NCI-H187 (cell line): Measurements from ENCODE around the gene PSMC3.

Experiments used
- DNase-seq, 2 experiments: peaks; one replicate each; lab custom pipeline; 2025; lab: John Stamatoyannopoulos, UW

Gene PSMC3

DNA sequence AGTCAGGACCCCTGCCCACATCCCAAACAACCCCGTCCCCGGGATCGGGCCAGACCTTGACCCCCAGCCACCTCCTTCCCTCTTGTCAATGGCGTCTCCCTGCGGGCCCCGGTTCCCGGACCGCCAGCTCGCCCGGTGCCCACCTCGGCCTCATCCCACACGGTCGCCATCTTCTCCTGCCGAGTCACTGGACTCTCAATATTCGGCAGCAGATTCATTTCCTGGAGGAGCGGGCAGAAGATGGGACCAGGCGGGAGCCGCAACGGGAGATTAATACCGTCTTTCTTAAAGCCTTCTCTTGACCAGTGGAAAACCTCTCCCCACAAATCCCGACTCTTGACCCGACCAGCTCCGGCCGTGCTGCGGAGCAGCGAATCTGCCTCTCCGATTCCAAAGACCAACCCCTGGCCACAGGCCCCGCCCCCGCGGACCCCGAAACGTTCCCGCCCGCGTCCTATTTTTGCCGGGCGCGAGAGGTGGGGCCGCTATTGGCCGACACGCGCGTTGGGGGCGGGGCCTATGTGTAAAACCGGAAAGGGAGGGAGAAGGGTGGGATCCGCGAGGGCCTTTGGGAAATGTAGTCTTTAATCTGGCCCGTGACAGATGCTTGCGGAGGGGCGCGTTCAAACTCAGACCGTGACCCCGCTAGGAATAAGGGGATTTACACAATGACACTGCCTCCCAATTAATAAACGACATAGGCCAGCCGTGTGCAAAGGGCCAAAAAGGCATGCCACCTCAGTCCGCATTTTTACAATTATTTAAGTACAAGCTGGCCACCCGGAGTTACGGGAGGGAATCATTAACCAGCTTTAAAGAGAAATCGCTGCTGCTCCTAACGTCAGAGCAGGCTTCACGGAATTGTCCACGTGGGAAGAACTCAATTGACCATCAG is at the start of gene PSMC3:
Gene PSMC3, minus strand, starts transcription at position 378 of the 895 bp plus-strand sequence. Its CDS starts 160 bp downstream, at position 218.
- peak; percentile 97 to 100 for DNase-seq

DNA sequence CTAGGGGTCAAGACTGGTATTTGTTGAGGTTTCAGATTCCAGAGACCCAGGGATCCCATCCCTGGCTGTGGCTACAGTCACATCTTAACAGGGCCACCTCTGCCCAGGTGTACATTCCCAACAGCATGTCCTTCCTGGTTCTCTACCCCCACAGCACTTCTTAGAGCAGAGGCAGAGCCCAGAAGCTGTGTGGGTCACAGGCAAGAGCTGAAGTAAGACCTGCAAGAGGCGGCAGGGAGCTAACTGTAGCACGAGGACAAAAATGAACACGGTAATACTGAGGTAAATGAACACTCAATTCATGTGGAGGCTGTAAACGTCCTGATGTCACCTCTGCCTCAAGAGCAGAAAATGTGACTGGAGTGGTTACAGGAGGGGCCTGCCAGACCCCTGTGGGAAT is 44.4 kb upstream of the PSMC3 start:
- no peak for DNase-seq

DNA sequence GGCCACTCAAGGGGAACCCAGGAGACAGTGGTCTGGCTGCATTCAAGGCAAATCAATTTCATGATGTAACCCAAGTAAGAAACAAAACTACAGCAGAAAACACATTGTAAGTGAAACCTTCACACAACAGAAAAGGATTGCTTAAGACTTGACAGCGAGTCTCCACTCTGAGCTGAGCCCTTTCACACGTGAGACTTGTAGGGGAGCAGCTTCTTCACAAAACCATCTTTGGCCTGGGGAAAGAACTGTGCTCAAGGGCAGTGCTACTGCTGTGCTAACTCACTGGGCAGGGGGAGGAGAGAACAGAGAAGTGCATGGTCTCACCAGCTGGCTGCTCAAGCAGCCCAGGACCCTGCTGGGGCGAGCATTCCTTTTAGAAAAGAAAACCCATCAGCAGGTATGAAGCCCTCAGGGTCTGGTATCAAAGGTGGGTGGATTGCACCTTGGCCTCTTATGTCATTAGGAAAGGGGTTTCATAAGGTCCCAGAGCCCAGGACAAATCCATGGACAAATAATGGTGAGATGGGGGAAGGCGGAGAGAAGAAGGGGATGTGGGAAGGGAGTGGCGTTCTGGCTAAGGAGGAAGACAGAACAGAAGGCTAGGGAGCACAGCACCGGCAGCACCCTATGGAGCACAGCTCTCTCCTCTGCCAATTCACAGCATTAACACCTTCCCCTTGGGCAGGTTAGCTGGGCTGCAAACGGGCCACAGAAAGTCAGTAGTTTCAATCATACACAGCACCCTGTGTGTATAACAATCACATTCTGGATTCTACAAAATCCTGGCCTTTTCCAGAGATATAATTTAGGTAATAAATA is 43.3 kb upstream of the PSMC3 start:
- DNase-seq = no peak

DNA sequence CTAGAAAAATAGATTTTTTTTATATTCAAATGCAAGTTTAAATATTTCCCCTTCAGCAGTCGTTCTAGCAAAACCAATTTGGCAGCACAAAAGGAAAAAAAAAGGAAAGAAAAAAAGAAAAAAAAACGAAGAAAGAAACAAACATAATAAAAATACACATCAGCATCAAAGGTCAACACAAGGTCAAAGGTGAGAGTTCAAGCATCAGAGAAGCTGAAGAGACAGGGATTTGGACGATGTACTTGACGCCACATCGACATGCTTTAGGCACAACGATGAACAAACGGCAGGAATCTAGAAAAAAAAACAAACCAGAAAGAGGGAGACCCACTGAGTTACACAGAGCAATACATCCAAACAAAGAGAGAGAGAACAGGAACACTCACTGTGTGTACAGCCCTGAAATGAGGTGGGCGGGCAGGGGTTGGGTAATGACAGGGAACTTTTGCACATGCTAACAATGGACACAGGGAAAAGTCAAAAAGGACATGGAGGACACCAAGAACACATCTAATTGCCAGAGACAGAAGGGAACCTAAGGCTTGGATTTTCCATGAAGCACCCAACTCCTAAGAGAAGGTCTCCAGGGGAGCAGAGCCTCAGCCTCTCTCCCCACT is 42.5 kb upstream of the PSMC3 start:
- DNase-seq = no peak

- DNase-seq = peak; percentile 67 to 75
Observed at GRCh38 chr11:47467357-47467756, 41.1 kb upstream of the PSMC3 start.

DNA sequence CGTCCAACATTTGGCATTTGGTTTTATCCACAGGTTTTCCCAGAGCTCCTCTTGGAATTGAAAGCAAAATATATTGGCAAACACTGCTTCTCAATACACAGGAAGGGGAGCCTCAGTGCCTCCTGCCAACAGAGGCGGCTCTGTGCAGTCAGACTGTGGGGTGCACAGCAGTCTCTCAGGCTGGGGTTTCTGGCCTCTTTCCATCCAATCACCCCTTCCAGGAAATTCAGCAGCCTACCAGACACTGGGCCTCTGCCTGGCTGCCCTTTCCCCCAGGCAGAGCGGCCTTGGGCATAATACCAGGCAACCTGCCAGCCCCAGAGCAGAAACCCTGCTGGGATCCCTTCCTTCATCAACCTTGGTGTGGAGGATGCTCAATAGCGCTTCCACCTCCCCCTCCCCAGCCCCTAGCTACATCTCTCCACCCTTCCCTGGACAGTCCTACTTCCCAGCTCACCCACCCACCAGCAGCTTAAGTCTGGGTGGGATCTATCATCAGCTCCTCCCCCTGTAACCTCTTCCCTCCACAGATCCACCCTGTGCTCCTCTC is 40.5 kb upstream of the PSMC3 start:
- peak in 1 of 2 experiments; percentile 65 for DNase-seq

GRCh38 chr11:47466201-47466600 is 40.0 kb upstream of the PSMC3 start:
- no peak for DNase-seq

DNA sequence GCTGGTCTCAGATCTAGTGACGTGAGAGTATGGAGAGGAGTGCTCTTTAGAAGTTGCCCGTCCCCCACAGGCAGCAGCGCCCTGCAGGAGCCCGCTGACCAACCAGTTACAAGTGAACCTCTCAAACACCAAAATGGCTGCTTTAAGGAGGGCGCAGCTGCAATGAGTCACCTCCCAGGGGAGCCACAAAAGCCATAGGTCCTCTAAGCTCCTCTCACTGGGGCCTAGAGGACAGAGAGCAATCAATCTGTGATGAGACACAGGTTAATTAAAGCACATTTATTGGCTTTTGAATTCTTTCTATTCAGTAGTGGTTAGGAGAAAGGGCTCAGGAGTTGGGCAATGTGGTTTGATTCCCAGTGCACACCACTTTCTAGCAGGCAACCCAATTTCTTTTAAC is 38.2 kb upstream of the PSMC3 start:
- DNase-seq = peak; percentile 94 to 97

DNA sequence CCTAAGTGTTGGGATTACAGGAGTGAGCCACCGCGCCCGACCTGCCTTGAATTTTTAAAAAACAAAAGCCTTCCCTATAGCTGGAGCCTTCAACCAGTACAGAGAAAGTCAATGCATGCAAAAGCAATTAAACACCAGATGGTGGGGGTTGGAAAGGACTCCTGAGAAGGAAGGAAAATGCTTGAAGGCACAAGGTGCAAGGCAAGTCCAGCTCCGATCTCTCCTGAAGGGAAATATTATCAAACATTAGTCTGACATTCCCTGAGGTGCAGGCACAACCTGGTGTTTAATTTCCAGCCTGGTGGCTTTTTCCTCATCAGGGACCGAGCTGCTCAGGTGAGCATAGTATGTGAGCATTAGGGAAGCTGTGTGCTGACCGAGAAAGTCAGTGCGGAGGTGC is 35.6 kb upstream of the PSMC3 start:
- DNase-seq = no peak

DNA sequence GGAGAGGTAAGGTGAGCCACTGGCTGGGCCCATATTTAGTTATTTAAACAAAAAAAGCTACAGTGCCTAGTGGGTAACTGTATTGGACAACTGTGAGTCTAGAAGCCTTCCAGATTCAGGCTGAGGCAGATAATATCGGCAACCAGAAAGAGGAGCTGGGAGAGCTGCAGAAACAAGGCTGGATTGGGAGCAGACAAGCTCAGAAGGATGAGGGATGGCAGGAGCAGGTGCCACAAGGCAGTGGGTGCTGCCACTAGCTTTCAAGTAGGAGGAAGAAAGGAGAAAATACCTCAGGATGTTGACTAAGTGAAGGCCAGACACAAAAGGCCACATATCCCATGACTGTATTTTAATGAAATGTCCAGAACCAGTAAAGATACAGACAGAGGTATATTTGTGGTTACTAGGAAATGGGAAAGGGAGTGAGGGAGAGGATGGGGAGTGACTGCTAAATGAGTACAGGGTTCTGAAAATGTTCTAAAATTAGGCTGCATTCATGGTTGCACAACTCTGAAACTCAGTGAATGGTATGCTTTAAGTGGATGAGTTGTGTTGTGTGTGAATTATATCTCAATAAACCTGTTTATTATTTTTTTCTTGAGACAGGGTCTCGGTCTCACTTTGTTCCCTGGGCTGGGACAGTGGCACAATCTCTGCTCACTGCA is 34.5 kb upstream of the PSMC3 start:
- no peak for DNase-seq

DNA sequence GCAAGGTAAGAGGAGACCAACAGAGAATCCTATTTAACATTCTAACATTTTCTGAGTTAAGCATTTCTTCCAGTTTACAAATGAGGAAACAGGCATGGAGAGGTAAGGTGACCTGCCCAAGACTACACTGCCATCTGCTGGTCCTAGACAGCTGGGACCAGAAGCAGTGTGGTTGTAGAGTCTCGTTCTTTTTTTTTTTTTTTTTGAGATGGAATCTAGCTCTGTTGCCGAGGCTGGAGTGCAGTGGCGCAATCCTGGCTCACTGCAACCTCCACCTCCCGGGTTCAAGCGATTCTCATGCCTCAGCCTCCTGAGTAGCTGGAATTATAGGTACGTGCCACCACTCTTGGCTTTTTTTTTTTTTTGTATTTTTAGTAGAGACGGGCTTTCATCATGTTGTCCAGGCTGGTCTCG is 28.0 kb upstream of the PSMC3 start:
- peak; percentile 17 to 75 for DNase-seq

DNA sequence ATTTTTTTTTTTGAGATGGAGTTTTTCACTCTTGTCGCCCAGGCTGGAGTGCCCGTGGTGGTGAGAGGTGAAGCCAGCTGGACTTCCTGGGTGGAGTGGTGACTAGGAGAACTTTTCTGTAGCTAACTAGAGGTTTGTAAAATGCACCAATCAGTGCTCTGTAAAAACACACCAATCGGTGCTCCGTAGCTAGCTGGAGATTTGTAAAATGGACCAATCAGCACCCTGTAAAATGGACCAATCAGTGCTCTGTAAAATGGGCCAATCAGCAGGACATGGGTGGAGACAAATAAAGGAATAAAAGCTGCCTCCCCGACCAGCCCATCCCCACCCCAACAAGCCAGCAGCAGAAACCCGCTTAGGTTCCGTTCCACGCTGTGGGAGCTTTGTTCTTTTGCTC is 27.1 kb upstream of the PSMC3 start:
- DNase-seq = no peak

DNA sequence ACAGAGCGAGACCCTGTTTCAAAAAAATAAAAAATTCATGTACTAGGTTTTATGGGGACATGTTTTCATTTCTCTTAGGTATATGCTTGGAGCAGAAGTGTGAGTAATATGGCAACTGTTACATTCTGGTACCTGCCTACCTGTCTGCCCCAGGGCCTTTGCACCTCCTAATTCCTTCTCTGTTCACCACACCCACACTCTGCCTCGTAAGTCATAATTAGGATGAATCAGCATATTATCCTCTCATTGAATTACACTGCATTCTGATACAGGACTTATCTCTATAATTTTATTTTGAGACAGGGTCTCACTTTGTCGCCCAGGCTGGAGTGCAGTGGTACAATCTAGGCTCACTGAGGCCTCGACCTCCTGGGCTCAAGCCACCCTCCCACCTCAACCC is 25.8 kb upstream of the PSMC3 start:
- DNase-seq = no peak

DNA sequence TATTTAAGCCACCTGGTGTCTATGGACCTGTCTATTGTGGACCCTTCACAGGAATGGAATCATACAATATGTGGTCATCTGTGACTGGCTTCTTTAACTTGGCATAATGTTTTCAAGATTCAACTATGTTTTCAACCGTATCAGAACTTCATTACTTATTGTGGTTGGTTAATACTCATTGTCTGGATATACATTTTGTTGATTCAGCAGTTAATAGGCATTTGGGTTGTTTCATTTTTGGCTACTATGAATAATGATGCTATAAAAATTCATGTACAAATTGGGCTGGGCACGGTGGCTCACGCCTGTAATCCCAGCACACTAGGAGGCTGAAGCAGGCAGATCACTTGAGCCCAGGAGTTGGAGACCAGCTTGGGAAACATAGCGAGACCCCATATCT is 25.2 kb upstream of the PSMC3 start:
- no peak for DNase-seq

- DNase-seq = no peak
Observed at GRCh38 chr11:47449541-47449940, 23.3 kb upstream of the PSMC3 start.

- DNase-seq = no peak
Observed at GRCh38 chr11:47448566-47449427, 22.6 kb upstream of the PSMC3 start, which contains the start of gene RAPSN. Gene RAPSN, minus strand, starts transcription at chr11:47449136. Its CDS starts 172 bp downstream, at chr11:47448964.

- DNase-seq = no peak
Observed at GRCh38 chr11:47447906-47448305, 21.7 kb upstream of the PSMC3 start.

- no peak for DNase-seq
Observed at GRCh38 chr11:47446833-47447232, 20.6 kb upstream of the PSMC3 start.

- DNase-seq = no peak
Observed at GRCh38 chr11:47445840-47446239, 19.6 kb upstream of the PSMC3 start.

- no peak for DNase-seq
Observed at GRCh38 chr11:47443817-47444216, 17.6 kb upstream of the PSMC3 start.
